Measurements from ENCODE around the gene CPA5.

Gene CPA5

DNA sequence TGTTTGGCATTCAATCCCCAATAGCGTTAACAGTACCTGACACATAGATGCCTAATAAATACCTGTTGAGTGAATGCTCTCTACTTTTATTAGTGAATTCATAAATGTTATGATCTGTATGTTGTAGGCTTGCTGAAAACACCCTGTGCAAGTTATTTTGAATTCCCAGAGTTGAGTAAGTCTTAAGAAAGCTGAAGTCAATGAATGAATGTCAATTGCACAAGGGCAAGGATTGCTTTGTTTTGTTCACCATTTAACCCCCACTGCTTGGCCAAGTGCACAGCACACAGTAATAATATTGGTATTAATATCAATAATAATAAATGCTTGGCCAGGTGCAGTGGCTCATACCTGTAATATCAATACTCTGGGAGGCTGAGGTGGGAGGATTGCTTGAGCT, 45.9 kb downstream of the CPA5 start:
- no peak overlapping the region for H3K4me3 ChIP-seq (ENCODE audit: low read depth, low read length)
- DNase-seq (ENCODE audit: low read depth), result no peak
- TF ChIP-seq CTCF (IDR thresholded peaks at IDR 0.05; ENCODE audit: low read depth, low read length, missing control alignments), result no peak

- no peak for DNase-seq (ENCODE audit: low read depth)
These were observed 48.5 kb downstream of the CPA5 start for GRCh38 chr7:130393101-130393561.

GRCh38 chr7:130393841-130394411, 49.3 kb downstream of the CPA5 start:
- TF ChIP-seq CTCF (IDR thresholded peaks at IDR 0.05; ENCODE audit: low read depth, low read length, missing control alignments), result no peak
- no peak overlapping the region for H3K4me3 ChIP-seq (ENCODE audit: low read depth, low read length)
- no peak for DNase-seq (ENCODE audit: low read depth)

More at GRCh38 chr7:130393101-130393561, 48.5 kb downstream of the CPA5 start:
- H3K4me3 ChIP-seq (ENCODE audit: low read depth, low read length), result no peak overlapping the region
- TF ChIP-seq CTCF (IDR thresholded peaks at IDR 0.05; ENCODE audit: low read depth, low read length, missing control alignments), result no peak

GRCh38 chr7:130394421-130395195, 50.0 kb downstream of the CPA5 start:
- no peak for TF ChIP-seq CTCF (IDR thresholded peaks at IDR 0.05; ENCODE audit: low read depth, low read length, missing control alignments)
- DNase-seq (ENCODE audit: low read depth), result no peak
- no peak overlapping the region for H3K4me3 ChIP-seq (ENCODE audit: low read depth, low read length)

DNA sequence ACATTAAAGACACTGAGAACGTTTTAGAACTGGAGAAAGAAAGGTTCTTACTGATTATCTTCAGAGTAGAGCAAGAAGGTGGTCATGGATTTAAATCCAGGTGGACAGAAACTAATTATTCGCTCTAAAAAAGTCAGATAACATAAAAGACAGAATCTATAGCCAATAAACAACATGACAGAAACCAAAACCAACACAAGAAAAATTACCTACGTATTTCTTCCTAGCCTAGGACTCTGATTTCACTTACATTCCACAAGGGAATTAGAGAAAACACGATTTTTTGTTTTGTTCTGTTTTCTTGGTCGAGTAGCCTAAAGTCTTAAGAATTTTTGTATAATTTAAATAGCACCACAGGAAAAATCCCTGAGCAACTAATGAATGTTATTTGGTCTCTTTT, 50.8 kb downstream of the CPA5 start:
- H3K4me3 ChIP-seq (ENCODE audit: low read depth, low read length), result no peak overlapping the region
- no peak for DNase-seq (ENCODE audit: low read depth)
- TF ChIP-seq CTCF (IDR thresholded peaks at IDR 0.05; ENCODE audit: low read depth, low read length, missing control alignments), result no peak

- H3K4me3 ChIP-seq (ENCODE audit: low read depth, low read length), result no peak overlapping the region
- no peak for DNase-seq (ENCODE audit: low read depth)
- TF ChIP-seq CTCF (IDR thresholded peaks at IDR 0.05; ENCODE audit: low read depth, low read length, missing control alignments), result no peak
These were observed 51.5 kb downstream of the CPA5 start for GRCh38 chr7:130396109-130396508.

Measured in GM12864 (cell line).